Colon (tissue), 2 donors: ENCODE measurements around the gene ACSBG1.

Source experiments
- FAIRE-seq: peaks from 2 replicates; lab custom pipeline; 2012; peaks lifted over from hg19 to GRCh38; lab: Jason Lieb, UNC
- donor health status: control.
- donor health status: control.

Gene ACSBG1

DNA sequence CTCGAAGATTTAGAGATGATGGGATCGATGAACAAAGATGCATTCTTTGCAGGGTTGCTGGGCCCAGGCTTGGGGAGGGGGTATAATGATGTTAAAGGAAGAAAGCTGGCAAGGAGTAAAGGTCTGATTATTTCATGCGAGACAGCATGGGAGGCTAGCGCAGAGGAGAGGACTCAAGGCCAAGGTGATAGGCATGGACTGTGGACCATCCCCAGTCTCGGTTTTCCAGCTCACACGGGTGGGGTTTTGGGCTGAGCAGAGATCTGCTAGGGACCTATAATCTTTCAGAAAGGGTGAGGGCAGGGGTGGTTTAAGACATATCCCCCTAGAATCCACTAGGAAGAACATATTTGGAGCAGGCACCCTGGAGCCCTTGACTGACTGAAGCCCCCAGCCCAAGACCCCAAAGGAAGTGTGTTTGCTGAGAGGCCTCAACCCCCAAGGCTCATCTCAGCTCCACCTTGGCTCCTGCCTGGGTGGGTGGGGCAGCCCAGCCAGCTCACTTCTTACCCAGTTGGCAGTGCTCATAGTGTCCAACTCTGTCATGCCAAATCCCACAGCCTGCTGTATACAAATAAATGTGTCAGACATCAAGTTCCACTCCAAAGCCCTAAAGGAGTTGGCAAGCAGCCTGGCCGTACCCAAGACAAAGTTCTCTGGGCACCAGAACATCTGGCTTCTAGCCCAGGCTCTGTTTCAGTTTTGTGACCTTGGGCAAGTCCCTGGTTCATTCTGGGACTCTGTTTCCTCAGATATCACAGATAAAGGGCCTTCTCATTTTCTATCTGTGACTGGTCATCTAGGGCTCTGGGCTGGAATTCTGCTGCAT lies 17.9 kb downstream of the ACSBG1 start:
- FAIRE-seq, result no peak

DNA sequence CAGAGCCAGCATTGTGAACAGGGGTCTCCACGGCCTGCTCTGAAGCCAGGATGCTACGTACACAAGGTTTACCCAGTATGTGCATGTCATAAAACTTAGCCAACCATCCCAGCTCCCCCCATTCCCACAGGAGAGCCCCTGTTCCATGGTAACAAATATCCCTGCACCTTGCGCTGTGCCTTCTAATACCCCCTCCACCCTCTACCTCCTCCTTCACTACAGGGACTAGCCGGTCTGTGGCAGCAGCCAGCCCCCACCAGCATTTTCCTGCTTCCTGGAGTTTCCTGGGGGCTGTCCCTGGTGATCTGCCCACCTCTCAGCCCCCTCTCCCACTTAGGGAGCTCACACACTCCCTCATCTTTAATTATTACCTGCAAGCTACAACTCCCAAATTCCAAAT lies 20.4 kb downstream of the ACSBG1 start:
- FAIRE-seq, result no peak

DNA sequence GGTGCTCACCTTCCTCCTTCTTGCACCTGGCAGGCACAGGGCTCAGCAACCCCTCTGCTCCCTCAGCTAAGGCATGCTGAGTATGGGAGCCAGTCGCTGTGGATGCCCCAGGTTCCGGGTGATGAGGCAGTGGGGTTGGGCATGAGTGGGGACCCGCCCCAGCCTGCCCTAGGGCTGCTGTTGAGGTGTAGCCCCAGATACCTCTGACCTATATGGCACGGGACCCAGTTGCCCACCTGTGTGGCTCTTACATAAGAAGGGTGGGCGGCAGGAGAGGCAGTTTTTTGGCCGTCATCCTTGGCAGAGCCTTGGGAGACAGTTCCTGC lies 21.0 kb downstream of the ACSBG1 start:
- no peak for FAIRE-seq

DNA sequence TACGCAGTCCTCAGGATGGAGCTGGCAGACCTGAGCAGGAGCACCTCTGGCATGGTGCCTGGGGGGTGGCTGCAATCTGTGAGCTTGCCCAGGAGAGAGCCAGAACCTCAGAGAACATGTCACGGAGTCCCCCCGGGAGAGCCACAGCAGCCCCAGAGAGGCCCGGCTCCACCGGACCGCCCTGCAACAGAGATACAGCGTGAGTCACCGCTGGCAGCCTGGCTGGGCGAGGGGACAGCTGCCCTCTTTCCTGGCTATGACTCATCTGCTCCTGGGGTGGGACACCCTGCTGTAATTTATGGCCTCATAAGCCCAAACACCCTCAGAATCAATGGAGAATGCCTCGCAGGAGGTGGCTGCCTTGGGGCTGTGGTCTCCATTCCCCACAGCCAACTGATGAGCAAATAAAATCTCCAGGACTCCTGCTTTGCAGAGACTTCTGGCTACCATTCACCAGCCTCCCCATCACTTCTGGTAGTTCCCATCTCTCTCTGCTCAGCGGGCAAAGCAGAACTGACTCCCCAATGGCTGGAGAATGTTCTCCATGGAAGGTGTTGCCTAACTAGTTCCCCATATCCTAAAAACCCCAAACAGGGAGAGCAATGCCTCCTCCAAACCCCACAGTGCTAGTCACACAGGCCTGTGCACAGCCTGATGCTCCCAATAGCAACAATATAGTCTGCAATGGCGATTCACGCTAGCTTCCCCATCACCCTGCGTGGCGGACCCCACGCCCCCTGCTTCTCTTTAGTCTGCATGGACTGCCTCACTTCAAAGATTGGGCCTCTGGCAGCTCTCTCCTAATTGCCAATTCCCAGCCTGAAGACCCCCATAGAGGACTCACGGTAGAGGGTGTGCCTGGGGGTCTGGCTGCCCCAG lies 21.6 kb downstream of the ACSBG1 start:
- FAIRE-seq, result no peak

DNA sequence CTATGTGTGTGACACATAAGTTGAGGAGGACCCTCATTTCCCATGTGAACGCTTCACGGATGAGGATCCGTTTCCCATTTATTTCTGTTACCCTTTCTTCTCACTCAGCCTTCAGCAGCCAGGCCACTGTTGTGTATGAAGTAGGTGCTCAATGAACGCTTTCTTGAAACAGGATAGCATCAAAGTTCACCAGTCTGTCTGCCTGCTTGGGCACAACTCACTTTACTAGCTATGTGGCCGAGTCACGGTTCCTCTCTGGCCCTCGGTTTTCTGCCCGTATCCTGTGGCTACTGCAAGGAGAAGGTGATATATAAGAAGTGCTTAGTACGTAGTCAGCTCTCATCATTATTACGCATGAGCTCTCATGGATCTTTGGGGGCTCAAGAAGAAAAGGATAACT lies 22.4 kb downstream of the ACSBG1 start:
- FAIRE-seq, result no peak

DNA sequence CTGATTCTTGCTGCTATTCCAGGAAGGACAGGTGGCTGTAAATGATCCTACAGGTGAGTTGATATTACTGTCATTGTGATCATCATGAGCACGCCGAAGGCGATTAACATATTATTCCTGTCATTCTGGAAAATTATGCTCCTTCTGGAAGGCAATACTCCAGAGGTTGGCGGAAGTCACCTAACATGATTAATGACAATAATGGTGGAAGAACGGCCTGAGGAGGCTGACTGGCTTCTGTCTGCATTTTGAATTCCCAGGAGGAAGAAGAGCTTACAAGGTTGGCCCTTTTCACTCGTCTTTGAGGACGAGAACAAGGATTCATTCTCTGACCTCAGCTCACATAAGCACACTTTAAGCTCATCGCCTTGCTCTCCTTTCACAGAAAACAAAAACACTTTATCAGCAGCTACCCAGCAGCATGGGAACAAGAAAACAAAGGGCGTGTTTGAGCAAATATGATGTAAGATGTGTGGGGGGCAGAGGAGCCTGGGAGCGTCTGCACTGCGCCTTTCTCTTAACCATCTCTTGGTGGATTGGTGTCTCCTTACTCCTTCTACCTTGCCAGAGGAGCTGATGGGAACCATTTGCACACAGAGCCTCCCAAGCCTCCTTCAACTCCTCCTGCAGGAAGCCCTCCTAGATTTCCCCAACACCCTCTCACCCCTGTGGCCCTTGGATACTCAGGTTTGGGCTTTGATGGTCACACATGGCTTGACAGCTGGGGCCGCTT lies 23.0 kb downstream of the ACSBG1 start:
- FAIRE-seq, result no peak

DNA sequence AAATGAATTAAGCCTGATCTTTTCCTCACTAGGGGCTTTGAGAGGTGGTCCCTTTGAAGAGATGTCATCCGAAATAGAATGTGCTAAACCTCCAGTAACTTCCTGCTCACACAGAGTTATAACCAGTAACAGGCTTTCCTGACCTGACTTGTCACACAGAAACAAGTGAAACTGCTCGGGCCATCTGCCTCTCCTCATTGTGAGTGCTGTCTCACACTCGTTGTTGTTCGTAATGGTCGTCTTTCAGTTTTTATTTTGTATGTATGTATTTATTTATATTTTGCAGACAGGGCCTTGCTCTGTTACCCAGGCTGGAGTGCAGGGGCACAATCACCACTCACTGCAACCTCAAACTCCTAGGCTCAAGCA lies 24.0 kb downstream of the ACSBG1 start:
- FAIRE-seq, result no peak

DNA sequence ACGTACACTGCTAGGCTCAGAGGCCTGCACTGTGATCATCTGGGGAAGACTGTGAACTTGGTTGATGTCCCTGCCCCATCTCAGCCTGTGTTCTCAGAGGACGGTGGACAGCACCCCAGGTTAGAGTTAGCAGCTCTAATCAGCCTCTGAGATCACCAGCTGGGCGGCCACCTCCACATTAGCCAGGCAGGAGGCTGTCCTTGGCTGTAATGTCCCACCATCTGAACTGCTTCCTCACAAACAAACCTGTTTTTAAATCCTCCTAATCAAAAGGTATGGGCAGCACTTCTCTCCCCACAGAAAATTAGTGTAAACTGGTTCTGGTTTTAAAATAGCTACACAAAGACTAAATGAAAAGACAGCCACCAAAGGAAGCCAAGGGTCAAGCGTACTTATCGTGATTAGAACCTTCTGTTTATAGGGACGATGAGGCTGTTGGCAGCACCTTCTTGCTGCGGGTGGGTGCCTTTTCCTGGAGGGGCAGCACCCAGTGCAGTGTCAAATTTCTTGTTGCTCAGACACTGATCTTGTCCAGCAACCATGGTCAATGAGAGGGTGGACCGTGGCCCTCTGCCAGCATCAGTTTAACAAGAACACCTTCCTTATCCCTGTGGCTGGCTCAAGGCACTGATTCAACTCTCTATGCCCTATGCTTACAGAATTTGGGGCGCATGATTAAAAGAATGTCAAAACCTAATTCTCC lies 24.6 kb downstream of the ACSBG1 start:
- no peak for FAIRE-seq

DNA sequence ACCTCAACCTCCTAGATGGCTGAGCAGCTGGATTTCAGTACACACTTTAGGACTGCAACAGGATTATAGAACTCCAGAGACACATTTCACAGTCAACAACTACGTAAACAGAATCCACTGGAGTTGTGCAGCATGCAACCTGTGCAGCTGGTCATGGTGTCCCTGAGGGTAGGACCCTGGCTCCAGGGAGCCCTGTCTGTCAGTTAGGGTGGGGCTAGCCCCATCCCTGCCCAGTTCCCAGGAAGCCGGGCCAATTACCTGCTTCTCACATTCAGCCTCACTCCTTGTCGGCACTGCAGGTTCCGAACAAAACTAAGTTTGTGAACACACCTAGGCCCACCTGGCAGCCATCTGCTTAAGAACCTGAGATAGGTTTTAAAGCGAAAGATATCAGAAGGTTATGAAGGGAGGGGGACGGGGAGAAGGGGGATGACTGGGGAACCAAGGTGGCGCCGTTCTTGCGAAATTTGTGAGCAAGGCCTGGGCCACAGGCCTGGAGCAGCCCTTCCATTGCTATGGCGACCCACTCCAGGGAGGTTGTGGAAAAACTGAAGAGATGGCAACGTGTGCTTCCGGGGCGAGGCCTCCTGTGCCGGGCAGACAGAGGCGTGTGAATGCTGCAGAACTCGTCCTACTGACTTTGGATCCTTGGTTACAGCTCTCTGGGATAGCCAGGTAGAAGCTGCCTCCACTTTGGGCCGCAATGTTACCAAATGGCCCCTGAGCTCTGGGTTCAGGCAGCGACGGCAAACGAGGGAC lies 25.3 kb downstream of the ACSBG1 start:
- FAIRE-seq, result no peak

DNA sequence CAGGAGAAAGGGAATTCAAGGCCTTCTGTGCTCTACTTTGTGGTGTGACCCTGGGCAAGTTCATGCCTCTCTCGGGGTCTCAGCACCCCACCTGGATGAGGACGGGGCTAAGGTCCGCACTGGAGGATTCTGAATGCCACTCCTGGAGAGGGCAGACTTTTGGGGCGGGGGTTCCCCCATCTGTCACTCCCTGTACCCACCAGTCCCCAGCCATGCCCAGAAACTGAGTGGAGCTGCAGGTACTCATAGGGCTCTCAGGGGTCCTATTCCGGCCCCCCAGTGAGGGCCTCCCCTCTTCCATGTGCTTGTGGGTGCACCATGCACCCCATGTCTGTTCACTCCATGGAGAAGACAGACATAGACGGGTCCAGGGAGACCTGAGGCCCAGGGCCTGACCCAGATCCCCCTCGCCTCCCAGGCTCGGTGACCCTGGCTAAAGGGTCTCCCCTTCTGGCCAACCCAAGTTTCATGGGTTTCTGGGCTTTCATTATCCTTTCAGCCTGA lies 26.0 kb downstream of the ACSBG1 start:
- FAIRE-seq, result no peak

DNA sequence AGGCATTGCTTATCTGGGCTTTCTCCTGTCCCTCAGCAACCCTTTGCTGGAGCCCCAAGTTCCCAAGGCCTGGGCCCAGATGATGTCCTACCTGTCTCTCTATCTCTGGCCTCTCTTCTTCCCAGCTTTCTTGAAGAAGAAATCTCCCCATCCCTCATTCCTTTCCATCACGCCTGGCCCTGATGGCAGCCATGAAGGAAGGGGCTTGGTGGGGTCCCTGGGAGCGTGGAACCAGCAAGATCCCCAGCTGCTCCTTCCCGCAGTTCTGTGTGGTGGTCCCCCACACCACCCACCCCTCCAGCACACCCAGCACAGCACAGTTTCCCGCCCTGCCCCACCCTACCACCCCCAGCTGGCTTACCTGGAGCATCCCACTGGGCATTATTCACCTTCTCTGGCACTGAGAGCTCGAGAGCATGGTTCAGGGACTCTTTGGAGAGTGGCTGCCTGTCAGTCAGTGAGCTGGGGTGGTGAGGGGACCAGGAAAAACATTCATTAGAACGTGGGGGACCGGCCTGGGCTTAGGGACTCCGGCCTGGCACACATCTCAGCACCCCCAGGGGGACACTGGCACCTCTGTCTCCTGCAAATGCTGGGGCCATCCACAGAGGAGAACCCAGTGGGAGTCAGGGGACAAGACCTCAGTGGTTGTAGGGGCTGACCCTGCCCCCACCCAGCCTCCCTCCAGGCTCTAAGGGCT lies 26.6 kb downstream of the ACSBG1 start:
- FAIRE-seq, result no peak

DNA sequence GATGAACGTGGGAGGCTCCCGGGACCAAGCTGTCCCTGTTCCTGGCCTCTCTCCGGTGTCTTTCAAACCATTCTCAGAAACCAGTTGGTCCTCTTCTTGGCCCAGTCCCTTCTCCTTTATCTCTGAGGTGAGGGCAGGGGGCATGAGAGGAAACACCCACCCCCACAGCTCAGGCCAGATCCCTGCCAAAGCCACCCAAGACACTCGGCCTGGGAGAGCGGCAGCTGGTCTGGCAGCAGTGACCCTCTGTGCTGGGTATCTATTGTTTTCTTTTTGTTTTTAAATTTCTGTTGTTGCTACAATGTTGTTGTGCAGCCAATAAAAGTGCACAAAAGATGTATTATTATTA lies 27.3 kb downstream of the ACSBG1 start:
- no peak for FAIRE-seq

DNA sequence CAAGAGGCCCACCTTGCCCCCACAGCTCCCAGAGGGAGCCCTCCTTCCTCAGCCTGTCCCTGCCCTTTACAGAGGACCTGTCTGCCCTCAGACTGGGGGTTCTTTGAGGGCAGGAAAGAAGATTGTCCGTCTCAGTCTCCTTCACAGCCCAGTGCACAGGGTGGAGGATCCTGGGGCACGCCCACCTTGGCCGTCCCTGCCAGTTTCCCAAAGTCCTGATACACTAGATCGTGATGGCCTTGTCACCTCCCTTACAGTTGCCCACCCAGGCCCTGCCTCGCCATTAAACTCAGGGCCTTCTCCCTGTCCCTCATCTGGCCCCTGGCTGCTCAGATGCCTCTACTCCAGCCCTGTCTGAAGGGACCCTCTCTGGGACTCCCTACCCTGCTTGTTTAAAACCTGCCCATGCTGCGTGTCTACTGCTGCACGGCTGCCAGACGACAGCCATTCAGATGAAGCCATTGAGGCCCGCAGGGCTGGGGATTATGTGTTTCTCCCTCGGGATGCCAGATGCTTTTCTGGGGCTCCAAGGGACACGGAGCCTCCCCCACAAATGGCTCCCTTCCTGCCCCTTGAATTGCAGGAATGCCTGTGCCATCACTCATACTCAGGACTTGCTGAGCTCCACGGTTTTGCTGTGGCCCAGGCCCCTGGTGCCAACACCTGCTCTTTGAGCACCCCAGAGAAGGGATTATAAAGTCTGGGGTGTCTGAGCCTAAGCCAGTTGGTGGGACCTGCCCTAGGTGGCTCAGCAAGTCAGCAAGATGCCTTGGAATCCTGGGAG lies 27.8 kb downstream of the ACSBG1 start:
- FAIRE-seq, result no peak

DNA sequence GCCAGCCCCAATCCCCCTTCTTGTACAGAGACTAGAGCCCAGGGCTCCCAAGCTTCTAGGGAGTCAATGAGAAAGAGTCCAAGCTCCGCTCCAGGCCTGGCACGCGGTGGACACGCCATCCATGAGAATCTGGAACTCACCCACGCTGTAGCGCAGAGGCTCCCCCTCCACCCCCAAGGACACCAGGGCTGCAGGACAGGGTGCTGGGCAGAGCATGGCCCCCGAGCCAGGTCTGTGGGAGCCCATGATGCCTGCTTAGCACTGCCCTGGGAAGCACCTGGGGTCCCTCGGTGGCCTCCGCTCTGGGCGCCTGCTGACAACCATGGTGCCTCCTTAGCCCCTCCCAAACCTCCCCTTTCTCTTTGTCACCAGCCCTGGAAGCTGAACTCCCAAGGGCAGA lies 28.5 kb downstream of the ACSBG1 start:
- FAIRE-seq, result no peak

DNA sequence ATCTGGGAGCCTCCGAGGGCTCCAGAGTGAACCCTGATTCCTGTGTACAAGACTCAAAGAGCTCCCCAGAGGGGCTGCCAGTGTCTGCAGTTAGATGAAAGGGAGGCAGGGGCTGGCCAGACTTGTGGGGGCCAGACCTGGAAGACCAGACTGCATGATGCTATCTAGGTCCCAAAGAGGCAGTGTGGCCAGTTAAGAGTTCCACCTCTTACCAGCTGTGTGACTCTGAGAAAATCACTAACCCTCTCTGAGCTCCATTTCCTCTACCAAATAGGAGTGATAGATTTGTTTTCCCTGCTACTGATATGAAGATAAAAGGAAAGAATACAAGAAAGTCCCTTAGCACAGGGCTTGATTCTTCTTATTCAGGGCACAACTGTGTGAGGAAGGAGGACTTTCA lies 29.0 kb downstream of the ACSBG1 start:
- FAIRE-seq, result no peak

DNA sequence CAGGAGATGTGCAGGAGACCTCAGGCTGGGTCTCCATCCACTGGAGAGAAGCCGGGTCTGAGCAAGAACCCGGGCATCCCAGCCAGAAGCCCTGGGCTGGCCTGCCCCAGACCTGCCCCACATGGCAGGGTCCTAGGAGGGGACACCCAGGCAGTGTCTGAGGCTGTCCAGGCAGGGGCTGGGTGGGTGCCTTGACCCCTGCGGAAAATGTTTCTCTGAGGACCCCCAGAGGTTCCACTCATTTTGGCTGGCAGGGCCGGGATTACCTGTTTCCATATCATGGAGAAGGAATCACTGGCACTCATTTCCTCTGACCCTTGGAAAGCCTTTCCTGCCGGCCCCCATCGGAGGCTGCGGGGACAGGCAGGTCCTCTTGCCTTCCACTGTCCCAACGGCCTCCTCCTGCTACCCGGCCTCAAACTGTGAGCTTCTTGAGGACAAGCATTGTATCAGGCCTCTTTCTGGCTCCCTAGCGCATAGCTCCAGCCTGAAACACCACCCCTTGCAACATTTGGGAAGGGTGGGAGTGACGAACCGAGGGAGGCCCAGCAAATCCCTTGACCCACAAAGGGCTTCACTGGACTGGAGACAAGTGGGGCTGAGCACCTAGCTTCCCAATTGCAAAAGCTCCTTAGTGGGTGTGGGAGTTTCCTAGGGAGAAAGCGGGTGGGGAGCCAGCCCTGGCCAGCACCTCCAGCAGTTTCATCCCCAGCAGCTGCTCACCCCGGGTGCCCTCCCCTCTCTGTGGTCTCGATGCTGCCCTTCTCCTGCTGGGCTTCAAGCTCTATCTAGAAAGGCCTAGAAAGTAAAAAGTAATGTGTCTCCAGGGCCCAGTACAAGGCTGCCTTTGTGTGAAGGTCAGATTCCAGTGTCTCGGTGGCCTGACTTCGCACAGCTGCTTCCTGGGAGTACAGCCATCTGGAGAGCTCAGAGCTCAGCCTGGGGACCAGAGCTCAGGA lies 29.7 kb downstream of the ACSBG1 start:
- FAIRE-seq, result no peak

DNA sequence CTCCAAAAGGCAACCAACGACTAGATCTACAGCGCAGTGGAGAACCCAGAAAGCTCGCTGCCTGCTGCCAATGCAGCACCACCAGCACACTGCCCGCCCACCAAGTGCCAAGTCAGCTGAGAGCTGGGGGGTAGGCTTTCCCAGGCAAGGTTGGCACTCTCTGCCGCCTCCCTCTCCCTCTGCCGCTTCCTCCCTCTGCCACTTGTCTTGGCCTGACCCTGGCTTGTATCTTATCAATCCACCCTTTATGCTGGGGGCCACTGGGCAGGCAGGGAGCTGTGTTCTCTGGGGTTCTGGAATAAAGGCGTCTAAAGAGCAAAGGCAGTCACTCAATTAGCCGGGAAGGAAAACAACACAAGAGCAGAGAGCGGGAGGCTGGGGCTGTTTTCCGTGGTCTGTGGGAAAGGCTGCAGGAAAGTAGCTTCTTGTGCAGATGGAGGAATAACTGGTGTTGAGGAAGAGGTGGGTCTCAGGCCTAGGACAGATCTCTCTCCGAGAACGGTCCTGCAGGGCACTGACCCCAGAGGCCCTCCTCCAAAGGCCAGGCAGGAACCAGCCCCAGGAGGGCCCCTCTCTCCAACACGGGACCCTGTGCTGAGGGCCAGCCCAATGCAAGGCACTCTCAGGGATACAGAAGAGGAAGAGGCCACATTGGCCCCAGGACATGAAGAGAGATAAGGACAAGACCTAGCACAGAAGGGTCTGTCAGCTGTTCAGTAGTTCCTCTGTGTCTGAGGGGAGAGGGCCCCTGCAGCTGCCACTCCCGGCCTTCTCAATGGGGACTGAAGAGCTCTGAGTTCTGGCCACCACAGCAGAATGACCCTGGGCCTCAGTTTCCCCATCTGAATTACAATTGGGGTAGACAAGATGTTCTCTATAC lies 30.8 kb downstream of the ACSBG1 start:
- no peak for FAIRE-seq
